HepG2 (cell line): ENCODE data around the gene TMEM240. TPM values are rescaled to one million over a fixed set of nuclear protein-coding genes. Genes with fewer than 3 reads are reported as not detected.

ENCODE experiments used
- BORCS8-MEF2B ChIP-seq: sonication (generic); formaldehyde crosslinking; IDR thresholded peaks from 2 replicates; pipeline ENCODE4 v1.8.0; 2022; ENCODE audit warnings: mild to moderate bottlenecking, missing genetic modification reagents
- POLR2AphosphoS5 ChIP-seq: IDR thresholded peaks from 2 replicates; pipeline ENCODE4 v1.6.1; 2012; ENCODE audit warnings: low read depth, low read length
- RAD51 ChIP-seq: fragments of 450-650 bp; IDR thresholded peaks from 2 replicates; pipeline ENCODE4 v1.6.1; 2016; ENCODE audit warnings: borderline replicate concordance
- RXRB ChIP-seq: IDR thresholded peaks from 2 replicates; pipeline ENCODE4 v1.6.1; 2016; ENCODE audit warnings: borderline replicate concordance, missing genetic modification reagents, missing compliant biosample characterization
- STAT6 ChIP-seq: sonication (generic); formaldehyde crosslinking; IDR thresholded peaks from 2 replicates; pipeline ENCODE4 v1.4.0; 2020; ENCODE audit warnings: missing genetic modification reagents, mild to moderate bottlenecking, borderline replicate concordance
- TSC22D2 ChIP-seq: sonication (generic); formaldehyde crosslinking; IDR thresholded peaks from 2 replicates; pipeline ENCODE4 v1.5.1; 2020; ENCODE audit warnings: missing genetic modification reagents, mild to moderate bottlenecking, borderline replicate concordance
- ZFP36 ChIP-seq: fragments of 150-350 bp; IDR thresholded peaks from 2 replicates; pipeline ENCODE4 v1.6.1; 2018; ENCODE audit warnings: borderline replicate concordance, low read length, low read depth; ENCODE audit not compliant: partially characterized antibody
- ZGPAT ChIP-seq: IDR thresholded peaks from 2 replicates; pipeline ENCODE4 v1.6.1; 2016; ENCODE audit warnings: mild to moderate bottlenecking
- ZHX2 ChIP-seq, 2 experiments: sonication (generic) in 1 of 2; formaldehyde crosslinking in 1 of 2; IDR thresholded peaks; 2 replicates each; pipeline versions ENCODE4 v1.6.1 to v1.9.0; 2014 to 2022; ENCODE audit warnings: antibody characterized with exemption in 1 of 2, borderline replicate concordance in 1 of 2, inconsistent platforms in 1 of 2, low read depth in 1 of 2, missing genetic modification reagents in 1 of 2
- ZNF3 ChIP-seq: IDR thresholded peaks from 2 replicates; pipeline ENCODE4 v1.7.0; 2017; ENCODE audit warnings: inconsistent platforms
- ZNF431 ChIP-seq: sonication (generic); formaldehyde crosslinking; IDR thresholded peaks from 2 replicates; pipeline ENCODE4 v1.9.0; 2022; ENCODE audit warnings: missing genetic modification reagents, low read depth, mild to moderate bottlenecking, borderline replicate concordance
- polyA plus RNA-seq, 8 experiments: library from polyadenylated mRNA; depleted of rRNA in 3 of 8; stranded (reverse) in 7 of 8; unstranded in 1 of 8; fragments of >200 nt; fragmentation: Illumina TruSeq in 4 of 8; extraction: Trizol in 4 of 8; gene quantifications; 2 replicates each; pipeline versions ENCODE4 v1.2.1 to v1.2.3, GENCODE V29; 2011 to 2016; ENCODE audit warnings: low read depth in 4 of 8, missing spikeins in 1 of 8, mixed read lengths in 1 of 8; ENCODE audit not compliant: insufficient read depth in 1 of 8
- total RNA-seq, 5 experiments: library from RNA; depleted of rRNA; stranded (reverse); fragments of >200 nt; fragmentation: Illumina TruSeq; extraction: Trizol; gene quantifications; 2 replicates each; pipeline ENCODE4 v1.2.3, GENCODE V29; 2016; ENCODE audit warnings: low read depth in 1 of 5
- TF ChIP-seq, protein P1 (sequence below): sonication (generic); formaldehyde crosslinking; IDR thresholded peaks from 2 replicates; pipeline ENCODE4 v1.4.0; 2020; ENCODE audit warnings: missing genetic modification reagents

Gene TMEM240
- total and polyA plus RNA-seq, 2 of the 13 experiments (the other 11 are each of a cell fraction or from before 2014, with no cell fraction given): 0.17 TPM; not detected in 1

GRCh38 chr1:1574721-1575537 lies 34.5 kb upstream of the TMEM240 start, which contains the start of gene SSU72 (continued):
- TF ChIP-seq, protein P1, sequence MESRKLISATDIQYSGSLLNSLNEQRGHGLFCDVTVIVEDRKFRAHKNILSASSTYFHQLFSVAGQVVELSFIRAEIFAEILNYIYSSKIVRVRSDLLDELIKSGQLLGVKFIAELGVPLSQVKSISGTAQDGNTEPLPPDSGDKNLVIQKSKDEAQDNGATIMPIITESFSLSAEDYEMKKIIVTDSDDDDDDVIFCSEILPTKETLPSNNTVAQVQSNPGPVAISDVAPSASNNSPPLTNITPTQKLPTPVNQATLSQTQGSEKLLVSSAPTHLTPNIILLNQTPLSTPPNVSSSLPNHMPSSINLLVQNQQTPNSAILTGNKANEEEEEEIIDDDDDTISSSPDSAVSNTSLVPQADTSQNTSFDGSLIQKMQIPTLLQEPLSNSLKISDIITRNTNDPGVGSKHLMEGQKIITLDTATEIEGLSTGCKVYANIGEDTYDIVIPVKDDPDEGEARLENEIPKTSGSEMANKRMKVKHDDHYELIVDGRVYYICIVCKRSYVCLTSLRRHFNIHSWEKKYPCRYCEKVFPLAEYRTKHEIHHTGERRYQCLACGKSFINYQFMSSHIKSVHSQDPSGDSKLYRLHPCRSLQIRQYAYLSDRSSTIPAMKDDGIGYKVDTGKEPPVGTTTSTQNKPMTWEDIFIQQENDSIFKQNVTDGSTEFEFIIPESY (CRISPR knock-in tag): peak; percentile 37; the same call in 1 of the 2 replicates
- TF ChIP-seq ZFP36: no peak
- TF ChIP-seq RXRB: peak; percentile 60; the same call in 1 of the 2 replicates
- TF ChIP-seq ZNF3 (CRISPR knock-in tag): no peak
- no peak for TF ChIP-seq ZNF431 (CRISPR knock-in tag)
- TF ChIP-seq ZGPAT (CRISPR knock-in tag): peak; percentile 37; the same call in 1 of the 2 replicates
- TF ChIP-seq POLR2AphosphoS5: peak; percentile 70
- TF ChIP-seq RAD51: no peak
- peak; percentile 100 for TF ChIP-seq ZHX2 (IDR thresholded peaks at IDR 0.05; ENCODE audit: low read depth)
- TF ChIP-seq ZHX2 (CRISPR knock-in tag; IDR thresholded peaks at IDR 0.05; ENCODE audit: borderline replicate concordance): no peak
- TF ChIP-seq TSC22D2 (CRISPR knock-in tag): peak; percentile 70; the same call in 1 of the 2 replicates
- TF ChIP-seq STAT6 (CRISPR knock-in tag): no peak
- 0 out of 2 replicates have a peak, but pooled peaks have one; percentile 51 for TF ChIP-seq BORCS8-MEF2B
